HEK293 (cell line): Measurements from ENCODE around the gene GAS1.

Experiments
- BCL11B ChIP-seq: fragments of 450-650 bp; formaldehyde crosslinking; IDR thresholded peaks from 2 replicates; pipeline ENCODE4 v1.5.1; 2016; ENCODE audit warnings: low read depth, missing biosample characterization, missing genetic modification characterization
- KLF8 ChIP-seq: fragments of 450-650 bp; formaldehyde crosslinking; IDR thresholded peaks from 2 replicates; pipeline ENCODE4 v1.5.1; 2016; ENCODE audit warnings: missing biosample characterization, missing genetic modification characterization
- MYNN ChIP-seq: fragments of 450-650 bp; formaldehyde crosslinking; IDR thresholded peaks from 2 replicates; pipeline ENCODE4 v1.5.1; 2016; ENCODE audit warnings: missing biosample characterization, missing genetic modification characterization, borderline replicate concordance
- MZF1 ChIP-seq: fragments of 450-650 bp; formaldehyde crosslinking; IDR thresholded peaks from 2 replicates; pipeline ENCODE4 v1.5.1; 2017; ENCODE audit warnings: missing biosample characterization, missing genetic modification characterization, borderline replicate concordance
- PBX3 ChIP-seq: sonication (generic); formaldehyde crosslinking; IDR thresholded peaks from 2 replicates; pipeline ENCODE4 v1.8.1; 2022; ENCODE audit warnings: mild to moderate bottlenecking, moderate library complexity, missing genetic modification reagents
- REST ChIP-seq: fragments of 450-650 bp; formaldehyde crosslinking; IDR thresholded peaks from 2 replicates; pipeline ENCODE4 v1.5.1; 2016; ENCODE audit warnings: missing biosample characterization, missing genetic modification characterization
- SP3 ChIP-seq: fragments of 450-650 bp; formaldehyde crosslinking; IDR thresholded peaks from 2 replicates; pipeline ENCODE4 v1.5.1; 2016; ENCODE audit warnings: missing biosample characterization, missing genetic modification characterization
- TCF7L2 ChIP-seq: IDR thresholded peaks from 2 replicates; pipeline ENCODE4 v1.6.1; 2011; ENCODE audit warnings: low read depth, mild to moderate bottlenecking, inconsistent platforms, low read length, moderate library complexity, borderline replicate concordance
- ZBTB48 ChIP-seq: fragments of 450-650 bp; formaldehyde crosslinking; IDR thresholded peaks from 2 replicates; pipeline ENCODE4 v1.5.1; 2016; ENCODE audit warnings: missing biosample characterization, missing genetic modification characterization
- ZFP69B ChIP-seq: fragments of 450-650 bp; formaldehyde crosslinking; IDR thresholded peaks from 2 replicates; pipeline ENCODE4 v1.5.1; 2016; ENCODE audit warnings: missing biosample characterization, missing genetic modification characterization
- ZNF140 ChIP-seq: fragments of 450-650 bp; formaldehyde crosslinking; IDR thresholded peaks from 2 replicates; pipeline ENCODE4 v1.5.1; 2016; ENCODE audit warnings: missing biosample characterization, missing genetic modification characterization
- ZNF148 ChIP-seq: fragments of 450-650 bp; formaldehyde crosslinking; IDR thresholded peaks from 2 replicates; pipeline ENCODE4 v1.5.0; 2017; ENCODE audit warnings: missing biosample characterization, missing genetic modification characterization, borderline replicate concordance
- ZNF16 ChIP-seq: fragments of 450-650 bp; formaldehyde crosslinking; IDR thresholded peaks from 2 replicates; pipeline ENCODE4 v1.5.1; 2016; ENCODE audit warnings: low read depth, missing biosample characterization, missing genetic modification characterization
- ZNF18 ChIP-seq: fragments of 450-650 bp; formaldehyde crosslinking; IDR thresholded peaks from 2 replicates; pipeline ENCODE4 v1.5.1; 2016; ENCODE audit warnings: missing biosample characterization, missing genetic modification characterization
- ZNF221 ChIP-seq: fragments of 450-650 bp; formaldehyde crosslinking; IDR thresholded peaks from 2 replicates; pipeline ENCODE4 v1.5.1; 2017; ENCODE audit warnings: missing biosample characterization, missing genetic modification characterization, borderline replicate concordance
- ZNF350 ChIP-seq: fragments of 450-650 bp; formaldehyde crosslinking; IDR thresholded peaks from 2 replicates; pipeline ENCODE4 v1.5.0; 2017; ENCODE audit warnings: missing biosample characterization, mild to moderate bottlenecking, missing genetic modification characterization
- ZNF433 ChIP-seq: fragments of 450-650 bp; formaldehyde crosslinking; IDR thresholded peaks from 2 replicates; pipeline ENCODE4 v1.5.1; 2016; ENCODE audit warnings: missing biosample characterization, missing genetic modification characterization, low read depth
- ZNF449 ChIP-seq: fragments of 450-650 bp; formaldehyde crosslinking; IDR thresholded peaks from 2 replicates; pipeline ENCODE4 v1.5.1; 2017; ENCODE audit warnings: missing biosample characterization, mild to moderate bottlenecking, missing genetic modification characterization, moderate library complexity
- ZNF488 ChIP-seq: fragments of 450-650 bp; formaldehyde crosslinking; IDR thresholded peaks from 2 replicates; pipeline ENCODE4 v1.5.1; 2016; ENCODE audit warnings: missing biosample characterization, missing genetic modification characterization
- ZNF549 ChIP-seq: fragments of 450-650 bp; IDR thresholded peaks from 2 replicates; pipeline ENCODE4 v1.5.1; 2018; ENCODE audit warnings: missing biosample characterization, missing genetic modification characterization, mild to moderate bottlenecking, inconsistent platforms, moderate library complexity
- ZNF558 ChIP-seq: fragments of 450-650 bp; formaldehyde crosslinking; IDR thresholded peaks from 2 replicates; pipeline ENCODE4 v1.5.1; 2016; ENCODE audit warnings: missing biosample characterization, missing genetic modification characterization
- ZNF561 ChIP-seq: fragments of 450-650 bp; IDR thresholded peaks from 2 replicates; pipeline ENCODE4 v1.5.1; 2018; ENCODE audit warnings: missing biosample characterization, missing genetic modification characterization, borderline replicate concordance
- ZNF747 ChIP-seq: fragments of 450-650 bp; formaldehyde crosslinking; IDR thresholded peaks from 2 replicates; pipeline ENCODE4 v1.5.1; 2016; ENCODE audit warnings: missing biosample characterization, missing genetic modification characterization
- ZNF76 ChIP-seq: fragments of 450-650 bp; formaldehyde crosslinking; IDR thresholded peaks from 2 replicates; pipeline ENCODE4; 2016; ENCODE audit warnings: low read depth, missing biosample characterization, missing genetic modification characterization, borderline replicate concordance
- ZNF776 ChIP-seq: fragments of 450-650 bp; formaldehyde crosslinking; IDR thresholded peaks from 2 replicates; pipeline ENCODE4 v1.5.0; 2017; ENCODE audit warnings: missing biosample characterization, missing genetic modification characterization, borderline replicate concordance
- ZSCAN16 ChIP-seq: fragments of 450-650 bp; formaldehyde crosslinking; IDR thresholded peaks from 2 replicates; pipeline ENCODE4 v1.5.1; 2016; ENCODE audit warnings: missing biosample characterization, missing genetic modification characterization
- ZSCAN5A ChIP-seq: fragments of 450-650 bp; formaldehyde crosslinking; IDR thresholded peaks from 2 replicates; pipeline ENCODE4 v1.5.1; 2016; ENCODE audit warnings: missing biosample characterization, missing genetic modification characterization

The GAS1 gene

GRCh38 chr9:86983620-86984259 lies 36.4 kb upstream of the GAS1 start (continued):
- TF ChIP-seq ZNF148 (no peak), ZNF350 (tag by site-specific recombination) (no peak), ZSCAN5A (tag by site-specific recombination) (no peak), ZBTB48 (tag by site-specific recombination) (no peak), ZNF449 (peak; percentile 30; the same call in 1 of the 2 replicates), BCL11B (tag by site-specific recombination) (no peak), ZSCAN16 (tag by site-specific recombination) (no peak), ZNF18 (tag by site-specific recombination) (no peak), ZNF140 (no peak), ZNF488 (tag by site-specific recombination) (no peak), REST (tag by site-specific recombination) (no peak), ZNF221 (tag by site-specific recombination) (no peak), ZNF747 (no peak), MZF1 (peak; percentile 44; the same call in 1 of the 2 replicates), ZNF776 (tag by site-specific recombination) (no peak), KLF8 (tag by site-specific recombination) (peak; percentile 83), ZNF16 (tag by site-specific recombination) (no peak), TCF7L2 (no peak), ZNF558 (tag by site-specific recombination) (peak; percentile 86), ZNF76 (tag by site-specific recombination) (peak; percentile 16; the same call in 1 of the 2 replicates), ZNF561 (tag by site-specific recombination) (no peak), SP3 (tag by site-specific recombination) (peak; percentile 43), ZNF433 (tag by site-specific recombination) (no peak), MYNN (0 out of 2 replicates have a peak, but pooled peaks have one; percentile 46), PBX3 (CRISPR knock-in tag) (no peak), ZFP69B (tag by site-specific recombination) (peak; percentile 56), ZNF549 (tag by site-specific recombination) (no peak)
